T-helper 1 cell treated with Interleukin-12 subunit alpha and Interleukin-12 subunit beta and Interleukin-4 antibody, amounts not matched to agents 30 μg/mL and 1 μg/mL, for 36 hours (primary cell): ENCODE measurements around the gene FREM1.

ENCODE experiments used
- H3K27ac Mint-ChIP-seq: one replicate; pipeline ENCODE4 v1.8.0; 2021; ENCODE audit warnings: mild to moderate bottlenecking, mixed read lengths
- H3K27me3 Mint-ChIP-seq: one replicate; pipeline ENCODE4 v1.8.0; 2021; ENCODE audit warnings: low read depth, mixed read lengths
- H3K36me3 Mint-ChIP-seq: one replicate; pipeline ENCODE4 v1.8.0; 2021; ENCODE audit warnings: low read depth, mixed read lengths
- H3K4me1 Mint-ChIP-seq: one replicate; pipeline ENCODE4 v1.8.0; 2021; ENCODE audit warnings: low read depth, mixed read lengths
- H3K4me3 Mint-ChIP-seq: one replicate; pipeline ENCODE4 v1.8.0; 2021; ENCODE audit warnings: mild to moderate bottlenecking, moderate library complexity, mixed read lengths
- H3K9me3 Mint-ChIP-seq: one replicate; pipeline ENCODE4 v1.8.0; 2021; ENCODE audit warnings: mixed read lengths

The FREM1 gene

DNA sequence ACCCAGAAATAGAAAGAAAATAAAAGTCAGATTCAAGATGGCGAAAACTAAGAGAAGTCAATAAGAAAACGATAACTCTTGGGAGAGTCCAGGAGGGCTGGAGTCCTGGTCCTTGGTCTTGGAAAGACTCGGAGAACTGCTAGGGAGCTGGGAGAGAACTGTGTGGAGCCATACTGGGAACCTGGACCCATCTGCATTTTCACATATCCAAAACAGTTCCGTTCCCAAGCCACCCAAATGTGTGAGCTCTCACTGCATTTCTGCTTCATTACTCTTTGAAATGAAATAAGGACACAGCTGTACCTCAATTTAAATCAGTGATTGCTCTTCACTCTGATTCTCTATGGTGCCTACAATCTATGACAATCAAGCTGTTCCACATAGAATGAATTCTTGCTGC is 119.6 kb downstream of the FREM1 start:
- Mint-ChIP-seq H3K27me3 (peaks cover 6% of the 10 kb centered on the region), H3K4me1 (no peaks in the 10 kb centered on the region), H3K36me3 (no peaks in the 10 kb centered on the region), H3K4me3 (no peak overlapping the region), H3K9me3 (no peaks in the 10 kb centered on the region), H3K27ac (no peak overlapping the region)

DNA sequence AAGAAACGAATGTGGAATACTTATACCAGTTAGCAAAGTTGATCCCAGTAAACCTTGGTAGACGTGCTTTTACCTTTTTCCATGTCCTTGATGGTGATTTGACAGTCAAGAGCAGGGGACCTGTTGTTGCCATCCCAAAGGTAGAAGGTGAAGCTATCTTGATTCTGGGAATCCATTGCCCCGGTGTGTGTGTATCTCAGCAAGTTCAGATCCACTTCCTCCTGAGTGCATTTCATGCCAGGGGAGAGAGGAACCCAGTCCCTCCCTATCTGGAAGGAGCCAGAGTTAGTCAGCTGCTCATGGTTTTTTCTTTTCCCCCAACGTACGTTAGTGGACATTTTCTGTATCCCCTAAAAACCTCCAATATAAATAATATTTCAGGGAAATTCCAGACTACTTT is 121.4 kb downstream of the FREM1 start:
- no peak overlapping the region for H3K4me3 Mint-ChIP-seq
- no peaks in the 10 kb centered on the region for H3K36me3 Mint-ChIP-seq
- H3K4me1 Mint-ChIP-seq: no peaks in the 10 kb centered on the region
- no peak overlapping the region for H3K27ac Mint-ChIP-seq
- H3K27me3 Mint-ChIP-seq: peaks cover 6% of the 10 kb centered on the region
- no peaks in the 10 kb centered on the region for H3K9me3 Mint-ChIP-seq

DNA sequence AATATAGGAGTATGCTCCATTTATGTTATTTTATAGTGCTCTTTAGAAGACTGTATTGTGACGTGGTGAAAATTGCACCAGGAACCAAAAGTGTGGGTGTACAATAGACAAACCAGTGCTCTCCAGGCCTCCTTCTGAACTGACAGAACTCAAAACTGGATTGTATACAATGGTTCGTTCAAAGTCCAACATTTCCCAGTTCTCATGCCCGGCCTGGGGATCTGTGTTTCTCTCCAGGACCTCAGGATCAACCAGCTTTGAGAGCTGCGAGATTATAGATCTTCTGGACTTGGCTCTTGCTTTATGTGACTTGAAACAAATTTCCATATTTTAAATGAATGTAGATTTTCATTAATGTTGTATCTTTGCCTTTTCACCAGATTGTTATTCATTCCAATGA is 126.9 kb downstream of the FREM1 start:
- Mint-ChIP-seq H3K9me3 (no peaks in the 10 kb centered on the region), H3K27me3 (peaks cover 3% of the 10 kb centered on the region), H3K27ac (no peak overlapping the region), H3K4me3 (no peak overlapping the region), H3K4me1 (no peaks in the 10 kb centered on the region), H3K36me3 (no peaks in the 10 kb centered on the region)

DNA sequence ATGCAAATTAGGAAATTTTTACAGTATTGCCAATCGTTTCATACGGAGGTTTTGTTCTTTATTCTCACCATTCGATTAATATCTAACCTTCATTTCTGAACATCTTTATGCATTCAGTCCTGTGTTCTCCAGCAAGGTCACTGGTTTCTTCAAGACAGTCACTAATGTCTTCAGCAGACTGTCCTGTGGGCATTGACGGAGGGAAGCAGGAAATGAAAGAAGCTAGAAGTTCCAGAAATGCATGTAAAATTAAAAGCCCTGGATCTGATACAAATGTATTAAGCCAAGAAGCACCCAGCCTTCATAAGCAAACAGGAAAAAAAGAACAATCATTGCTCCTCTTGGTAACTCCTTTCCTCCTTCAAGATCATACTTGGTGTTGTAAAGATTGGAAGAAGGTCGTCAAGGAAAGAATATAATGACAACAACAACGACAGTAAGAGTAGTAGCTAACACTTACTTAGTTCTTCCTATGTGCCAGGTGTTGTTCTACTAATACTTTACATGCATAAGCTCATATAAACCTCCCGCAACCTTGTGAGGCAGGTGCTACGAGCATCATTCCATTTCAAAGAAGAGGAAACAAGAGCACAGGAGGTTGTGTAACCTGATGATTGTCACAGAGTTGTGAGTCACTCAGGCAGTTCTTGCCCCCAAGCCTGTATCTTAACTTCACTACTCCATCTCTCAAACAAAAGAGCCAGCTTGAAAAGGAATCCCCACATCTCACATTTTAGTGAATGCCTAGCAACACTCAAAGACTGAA is 127.8 kb downstream of the FREM1 start:
- Mint-ChIP-seq H3K4me3 (no peak overlapping the region), H3K36me3 (no peaks in the 10 kb centered on the region), H3K9me3 (no peaks in the 10 kb centered on the region), H3K4me1 (no peaks in the 10 kb centered on the region), H3K27me3 (peaks cover under 1% of the 10 kb centered on the region), H3K27ac (no peak overlapping the region)

DNA sequence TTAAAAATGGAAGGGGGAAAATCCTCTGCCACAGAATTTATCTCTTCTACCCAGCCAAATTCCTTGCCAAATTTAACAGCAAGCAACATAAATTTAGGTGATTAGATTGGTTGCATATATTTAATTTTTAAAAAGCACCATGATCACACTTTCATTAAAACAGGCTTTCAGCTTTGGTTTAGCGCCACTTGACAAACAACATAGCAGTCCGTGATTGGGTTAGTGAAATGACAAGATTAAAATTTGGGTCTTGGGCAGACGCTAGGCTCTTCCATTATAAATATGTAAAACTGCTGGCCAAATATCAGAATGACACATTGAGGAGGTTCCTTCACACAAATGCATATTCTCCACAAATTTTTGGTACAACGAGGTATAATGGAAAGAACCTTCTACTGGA is 129.5 kb downstream of the FREM1 start:
- H3K27me3 Mint-ChIP-seq: no peaks in the 10 kb centered on the region
- H3K4me1 Mint-ChIP-seq: no peaks in the 10 kb centered on the region
- H3K27ac Mint-ChIP-seq: no peak overlapping the region
- no peaks in the 10 kb centered on the region for H3K36me3 Mint-ChIP-seq
- H3K4me3 Mint-ChIP-seq: no peak overlapping the region
- H3K9me3 Mint-ChIP-seq: no peaks in the 10 kb centered on the region

GRCh38 chr9:14780251-14780650 is 130.0 kb downstream of the FREM1 start:
- H3K27me3 Mint-ChIP-seq: no peaks in the 10 kb centered on the region
- H3K36me3 Mint-ChIP-seq: no peaks in the 10 kb centered on the region
- H3K4me3 Mint-ChIP-seq: no peak overlapping the region
- no peak overlapping the region for H3K27ac Mint-ChIP-seq
- no peaks in the 10 kb centered on the region for H3K4me1 Mint-ChIP-seq
- no peaks in the 10 kb centered on the region for H3K9me3 Mint-ChIP-seq

DNA sequence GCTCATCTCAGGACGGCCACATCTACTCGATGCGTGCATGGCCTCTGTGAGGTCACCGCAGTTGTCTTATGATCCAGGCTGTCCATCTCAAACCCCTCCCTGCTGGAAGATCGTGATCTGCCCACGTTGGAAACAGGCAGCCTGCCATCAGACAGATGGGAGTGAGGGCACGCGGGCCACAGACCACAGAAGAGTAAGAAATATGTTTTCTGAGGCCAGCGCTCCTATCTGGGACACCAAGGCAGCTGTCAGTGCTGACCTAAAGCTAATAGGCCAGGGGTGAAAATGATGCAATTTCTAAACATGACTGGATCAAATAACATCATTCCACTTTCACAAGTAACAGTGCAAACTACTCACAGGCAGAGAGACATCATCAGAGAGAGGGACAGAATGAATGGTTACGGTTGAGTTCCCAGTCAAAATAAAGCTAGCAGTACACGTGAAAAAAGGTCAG is 130.6 kb downstream of the FREM1 start:
- Mint-ChIP-seq H3K27me3 (no peaks in the 10 kb centered on the region), H3K9me3 (no peaks in the 10 kb centered on the region), H3K4me1 (no peaks in the 10 kb centered on the region), H3K36me3 (no peaks in the 10 kb centered on the region), H3K4me3 (no peak overlapping the region), H3K27ac (no peak overlapping the region)

GRCh38 chr9:14778565-14778964 is 131.7 kb downstream of the FREM1 start:
- Mint-ChIP-seq H3K27ac (no peak overlapping the region), H3K4me3 (no peak overlapping the region), H3K27me3 (no peaks in the 10 kb centered on the region), H3K4me1 (no peaks in the 10 kb centered on the region), H3K9me3 (no peaks in the 10 kb centered on the region), H3K36me3 (no peaks in the 10 kb centered on the region)

- no peak overlapping the region for H3K4me3 Mint-ChIP-seq
- no peaks in the 10 kb centered on the region for H3K4me1 Mint-ChIP-seq
- no peaks in the 10 kb centered on the region for H3K9me3 Mint-ChIP-seq
- no peak overlapping the region for H3K27ac Mint-ChIP-seq
- no peaks in the 10 kb centered on the region for H3K36me3 Mint-ChIP-seq
- H3K27me3 Mint-ChIP-seq: peaks cover 3% of the 10 kb centered on the region
Measured at GRCh38 chr9:14775917-14776316, 134.3 kb downstream of the FREM1 start.

- no peaks in the 10 kb centered on the region for H3K9me3 Mint-ChIP-seq
- no peaks in the 10 kb centered on the region for H3K36me3 Mint-ChIP-seq
- no peaks in the 10 kb centered on the region for H3K4me1 Mint-ChIP-seq
- no peak overlapping the region for H3K4me3 Mint-ChIP-seq
- peaks cover 7% of the 10 kb centered on the region for H3K27me3 Mint-ChIP-seq
- H3K27ac Mint-ChIP-seq: no peak overlapping the region
Measured at GRCh38 chr9:14770592-14770991, 139.6 kb downstream of the FREM1 start.

- no peaks in the 10 kb centered on the region for H3K4me1 Mint-ChIP-seq
- no peak overlapping the region for H3K4me3 Mint-ChIP-seq
- H3K36me3 Mint-ChIP-seq: no peaks in the 10 kb centered on the region
Measured at GRCh38 chr9:14769230-14769571, 141.0 kb downstream of the FREM1 start.

DNA sequence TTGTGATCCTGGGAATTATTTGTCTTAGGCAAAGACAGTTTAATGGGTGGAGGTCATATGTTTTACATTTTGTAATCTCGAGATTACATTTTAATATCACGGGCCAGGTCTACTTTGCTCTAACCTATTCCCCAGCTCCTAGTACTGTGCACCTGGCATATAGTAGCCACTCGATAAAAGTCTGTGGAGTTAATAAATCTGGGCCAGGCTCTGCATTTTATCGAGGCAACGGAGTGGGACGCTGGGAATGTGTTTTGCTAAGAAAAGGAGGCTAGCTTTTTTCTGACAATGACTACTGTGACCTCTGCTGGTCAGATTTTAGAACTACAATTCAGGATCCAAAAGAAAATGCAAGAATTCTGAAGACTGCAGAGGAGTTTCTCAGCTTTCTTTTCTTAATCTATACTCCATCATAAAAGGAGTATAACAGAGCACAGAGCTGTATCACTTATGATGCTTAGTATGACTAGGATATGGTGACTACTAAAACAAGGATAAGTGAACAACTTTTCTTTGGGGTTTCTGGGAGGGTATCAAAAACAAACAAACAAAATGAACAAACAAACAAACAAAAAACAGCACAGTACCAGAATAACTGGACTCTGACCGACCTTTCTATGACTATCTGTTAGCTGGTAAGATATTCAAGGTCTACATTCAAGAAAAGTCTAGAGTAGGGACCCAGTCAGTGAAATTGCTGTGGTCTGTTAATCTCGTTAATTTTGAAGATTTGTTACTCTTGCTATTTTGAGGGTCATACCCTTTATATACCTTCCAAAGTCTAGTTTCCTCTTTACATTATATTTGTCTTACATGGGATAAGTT is 141.6 kb downstream of the FREM1 start:
- Mint-ChIP-seq H3K27ac (no peak overlapping the region), H3K4me3 (no peak overlapping the region), H3K27me3 (peaks cover 7% of the 10 kb centered on the region), H3K4me1 (no peaks in the 10 kb centered on the region), H3K36me3 (no peaks in the 10 kb centered on the region), H3K9me3 (no peaks in the 10 kb centered on the region)

More at GRCh38 chr9:14769230-14769571, 141.0 kb downstream of the FREM1 start:
- Mint-ChIP-seq H3K27me3 (peaks cover 7% of the 10 kb centered on the region), H3K27ac (no peak overlapping the region), H3K9me3 (no peaks in the 10 kb centered on the region)

DNA sequence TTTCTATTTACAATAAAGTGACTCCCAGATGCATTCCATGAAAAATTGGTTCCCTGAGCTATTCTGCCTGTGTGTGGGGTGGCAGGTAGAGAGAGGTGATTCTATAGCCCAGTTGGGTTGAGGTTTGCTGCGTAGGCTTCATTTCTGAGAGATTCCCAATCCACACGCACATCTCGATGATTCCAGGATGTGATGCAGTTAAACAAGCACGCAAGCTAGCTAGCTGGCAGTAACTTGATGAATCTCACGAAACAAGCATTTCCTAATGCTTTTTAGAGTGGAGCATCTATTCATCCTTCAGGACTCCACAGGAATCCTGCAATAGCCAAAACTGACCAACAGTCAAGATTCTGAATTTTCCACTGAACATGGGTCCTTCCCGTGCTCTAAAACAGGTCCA is 143.9 kb downstream of the FREM1 start:
- Mint-ChIP-seq H3K36me3 (no peaks in the 10 kb centered on the region), H3K9me3 (no peaks in the 10 kb centered on the region), H3K27ac (no peak overlapping the region), H3K4me3 (no peak overlapping the region), H3K27me3 (peaks cover 4% of the 10 kb centered on the region), H3K4me1 (no peaks in the 10 kb centered on the region)

DNA sequence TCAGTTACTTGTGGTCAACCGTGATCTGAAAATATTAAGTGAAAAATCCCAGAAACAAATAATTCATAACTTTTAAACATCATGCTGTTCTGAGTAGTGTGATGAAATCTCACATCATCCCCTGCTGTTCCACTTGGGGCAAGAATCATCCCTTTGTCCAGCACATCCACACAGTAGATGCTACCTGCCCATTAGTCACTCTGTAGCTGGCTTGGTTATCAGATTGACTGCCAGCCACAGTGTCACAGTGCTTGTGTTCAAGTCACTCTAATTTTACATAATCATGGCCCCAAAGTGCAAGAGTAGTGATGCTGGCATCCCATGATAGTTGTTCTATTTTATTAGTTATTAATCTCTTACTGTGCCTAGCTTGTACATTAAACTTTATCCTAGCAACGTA is 148.6 kb downstream of the FREM1 start:
- no peaks in the 10 kb centered on the region for H3K27me3 Mint-ChIP-seq
- H3K9me3 Mint-ChIP-seq: no peaks in the 10 kb centered on the region
- no peak overlapping the region for H3K27ac Mint-ChIP-seq
- H3K4me1 Mint-ChIP-seq: no peaks in the 10 kb centered on the region
- no peaks in the 10 kb centered on the region for H3K36me3 Mint-ChIP-seq
- H3K4me3 Mint-ChIP-seq: no peak overlapping the region

GRCh38 chr9:14760060-14760459 is 150.2 kb downstream of the FREM1 start:
- no peaks in the 10 kb centered on the region for H3K27me3 Mint-ChIP-seq
- H3K4me1 Mint-ChIP-seq: no peaks in the 10 kb centered on the region
- no peaks in the 10 kb centered on the region for H3K9me3 Mint-ChIP-seq
- no peak overlapping the region for H3K4me3 Mint-ChIP-seq
- no peaks in the 10 kb centered on the region for H3K36me3 Mint-ChIP-seq
- H3K27ac Mint-ChIP-seq: no peak overlapping the region
